IPS-18a (cell line): ENCODE results near the gene SNX6.
"Not testable (repeated sequence)": the region's sequence is repeated elsewhere in the genome, so short reads cannot be mapped to it uniquely, and the experiment has no call there.

Experiments
- H3K27ac ChIP-seq: one replicate; pipeline ENCODE4 v1.5.1; 2013; ENCODE audit warnings: low read length
- H3K27me3 ChIP-seq: one replicate; pipeline ENCODE4 v1.6.1; 2013; ENCODE audit warnings: mild to moderate bottlenecking, low read length; ENCODE audit not compliant: control insufficient read depth, insufficient read depth
- H3K36me3 ChIP-seq: one replicate; pipeline ENCODE4 v1.6.1; 2013; ENCODE audit warnings: low read depth, low read length; ENCODE audit not compliant: control insufficient read depth
- H3K4me1 ChIP-seq: one replicate; pipeline ENCODE4 v1.6.1; 2013; ENCODE audit warnings: low read depth, low read length; ENCODE audit not compliant: control insufficient read depth
- H3K4me3 ChIP-seq: one replicate; pipeline ENCODE4 v1.5.1; 2013; ENCODE audit warnings: low read length
- H3K9ac ChIP-seq: one replicate; pipeline ENCODE4 v1.6.1; 2013; ENCODE audit warnings: mild to moderate bottlenecking, low read length, moderate library complexity
- H3K9me3 ChIP-seq: one replicate; pipeline ENCODE4 v1.6.1; 2013; ENCODE audit warnings: low read depth, low read length; ENCODE audit not compliant: control insufficient read depth

Gene SNX6

DNA sequence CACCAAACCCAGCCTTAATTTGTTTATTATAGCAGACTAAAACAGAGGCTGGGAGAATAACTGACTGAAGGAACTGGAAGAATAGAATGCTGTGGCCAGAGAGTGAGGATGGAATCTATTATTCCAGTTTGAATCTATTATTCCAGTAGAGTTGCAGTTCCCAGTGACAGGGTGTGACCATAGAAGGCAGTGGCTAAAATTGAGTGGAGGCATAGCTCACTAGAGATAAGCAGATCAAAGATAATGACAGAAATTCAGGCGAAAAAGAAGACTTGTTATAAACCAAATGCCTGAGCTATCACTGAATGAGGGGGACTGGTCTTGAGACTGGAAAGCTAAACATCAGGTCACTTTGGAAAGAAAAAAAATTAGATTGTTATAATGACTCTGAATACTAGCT, 26.0 kb upstream of the SNX6 start:
- Histone ChIP-seq H3K36me3 (no peaks in the 10 kb centered on the region), H3K27ac (no peak overlapping the region)

DNA sequence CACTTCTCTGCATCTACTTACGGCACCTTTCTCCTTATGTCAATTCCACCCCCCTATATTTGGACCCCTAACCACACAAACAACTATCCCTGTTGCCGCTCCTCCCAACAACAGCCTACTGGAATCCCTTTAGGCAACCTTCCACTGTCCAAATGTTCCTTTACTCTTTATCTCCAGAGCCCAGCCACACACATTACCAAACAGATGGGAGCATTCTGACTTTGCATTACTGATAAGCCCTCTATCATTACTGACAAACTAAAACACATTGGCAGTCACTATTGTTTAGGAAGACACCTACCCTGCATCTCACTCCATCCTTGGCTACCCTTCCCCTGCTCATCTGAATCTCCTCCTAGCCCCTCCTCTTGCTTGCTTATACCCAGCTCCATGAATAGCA, 23.1 kb upstream of the SNX6 start:
- H3K27ac ChIP-seq, H3K9ac ChIP-seq, H3K4me1 ChIP-seq, H3K36me3 ChIP-seq, H3K27me3 ChIP-seq, H3K9me3 ChIP-seq, H3K4me3 ChIP-seq: not testable (repeated sequence)

More for the DNA sequence above, 26.0 kb upstream of the SNX6 start:
- Histone ChIP-seq H3K9me3 (no peaks in the 10 kb centered on the region), H3K4me1 (no peaks in the 10 kb centered on the region), H3K4me3 (no peak overlapping the region), H3K27me3 (no peaks in the 10 kb centered on the region), H3K9ac (no peak overlapping the region)

DNA sequence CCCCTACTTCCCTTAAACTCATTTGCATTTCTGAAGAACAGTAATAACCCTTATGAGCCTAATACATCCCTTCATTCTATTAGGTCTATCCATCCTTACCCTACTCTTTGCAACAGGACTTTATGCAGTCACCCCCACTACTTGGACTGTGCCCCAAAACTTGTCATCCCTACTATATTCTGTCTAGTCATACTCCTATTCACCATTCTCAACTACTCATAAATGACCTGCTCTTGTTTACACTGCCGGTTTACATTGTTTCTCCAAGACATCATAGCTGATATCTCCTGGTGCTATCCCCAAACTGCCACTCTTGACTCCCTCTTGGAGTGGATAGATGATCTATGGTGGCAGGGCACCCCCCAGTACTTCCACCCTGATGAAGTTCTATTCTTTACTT, 22.4 kb upstream of the SNX6 start:
- not testable (repeated sequence) for H3K9me3 ChIP-seq, H3K4me1 ChIP-seq, H3K9ac ChIP-seq, H3K27me3 ChIP-seq, H3K27ac ChIP-seq, H3K4me3 ChIP-seq, H3K36me3 ChIP-seq

DNA sequence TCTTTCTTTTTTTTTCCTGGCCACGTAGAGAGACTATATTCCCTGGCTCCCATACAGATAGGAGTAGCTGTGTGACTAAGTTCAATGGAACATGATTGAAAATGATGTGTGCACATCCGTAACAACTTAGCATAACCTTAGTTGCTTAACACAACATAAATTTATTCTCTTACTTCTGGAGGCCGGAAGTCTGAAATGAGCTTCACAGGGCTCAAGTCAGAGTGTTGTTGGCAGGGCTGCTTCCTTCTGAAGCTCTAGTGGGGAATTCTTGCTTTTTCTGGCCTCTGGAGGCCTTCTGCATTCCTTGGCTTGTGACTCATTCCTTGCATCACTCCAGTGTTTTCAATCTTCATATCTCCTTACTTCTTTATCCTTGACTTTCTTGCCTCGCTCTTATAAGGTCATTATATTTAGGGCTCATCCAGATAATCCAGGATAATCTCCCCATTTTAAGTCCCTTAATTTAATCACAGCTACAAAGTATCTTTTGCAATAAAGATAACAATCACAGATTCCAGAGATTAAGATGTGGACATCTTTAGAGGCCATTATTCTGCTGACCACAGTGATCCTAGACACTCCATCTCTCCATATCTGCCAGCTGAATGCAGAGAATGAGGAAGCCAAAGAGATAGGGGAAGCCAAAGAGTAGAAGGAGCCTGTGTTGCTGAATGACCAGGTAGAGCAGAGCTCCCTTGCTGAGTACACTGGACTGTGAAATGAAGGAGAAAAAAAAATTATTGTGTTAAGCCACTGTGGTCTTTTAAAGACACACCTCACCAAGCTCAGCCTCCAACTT, 21.0 kb upstream of the SNX6 start:
- Histone ChIP-seq H3K36me3 (no peaks in the 10 kb centered on the region), H3K9ac (no peak overlapping the region), H3K27ac (no peak overlapping the region), H3K4me1 (no peaks in the 10 kb centered on the region), H3K27me3 (no peaks in the 10 kb centered on the region), H3K9me3 (no peaks in the 10 kb centered on the region), H3K4me3 (no peak overlapping the region)

DNA sequence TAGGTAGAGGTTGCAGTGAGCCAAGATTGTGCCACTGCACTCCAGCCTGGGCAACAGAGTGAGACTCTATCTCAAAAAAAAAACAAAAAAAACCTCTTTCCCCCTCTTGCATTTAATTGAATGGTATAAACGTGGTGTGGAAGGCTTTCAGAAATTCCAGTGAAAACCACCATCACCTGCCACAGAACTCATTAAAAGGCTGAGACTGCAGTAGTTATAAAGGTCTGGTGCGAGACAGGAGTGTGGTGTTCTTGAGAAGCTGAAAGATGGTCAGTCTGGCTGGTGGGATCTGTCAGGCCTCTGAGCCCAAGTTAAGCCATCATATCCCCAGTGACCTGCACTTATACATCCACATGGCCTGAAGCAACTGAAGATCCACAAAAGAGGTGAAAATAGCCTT, 20.1 kb upstream of the SNX6 start:
- not testable (repeated sequence) for H3K27ac ChIP-seq, H3K4me1 ChIP-seq, H3K9ac ChIP-seq

DNA sequence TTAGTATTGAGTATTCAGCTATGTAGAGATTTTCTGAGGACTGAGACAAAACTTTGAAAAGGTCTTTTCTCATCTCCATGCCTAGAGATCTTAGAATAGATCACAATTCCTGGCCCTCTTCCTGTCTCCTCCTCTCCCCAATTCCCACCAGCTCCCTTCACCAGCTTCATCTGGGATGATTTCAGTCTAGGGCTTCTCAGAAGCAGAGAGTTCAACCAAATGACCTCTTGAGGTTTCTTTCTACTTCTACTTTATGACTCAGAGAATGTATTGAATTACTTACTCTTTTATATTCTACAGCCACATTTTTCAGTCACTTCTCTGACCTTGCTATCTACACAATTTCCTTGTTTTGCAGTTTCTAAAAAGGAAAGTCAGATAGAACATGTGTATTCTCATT, 19.4 kb upstream of the SNX6 start:
- Histone ChIP-seq H3K27ac (no peak overlapping the region), H3K9me3 (no peaks in the 10 kb centered on the region), H3K27me3 (no peaks in the 10 kb centered on the region), H3K4me3 (no peak overlapping the region), H3K9ac (no peak overlapping the region), H3K36me3 (no peaks in the 10 kb centered on the region), H3K4me1 (no peaks in the 10 kb centered on the region)

More for the DNA sequence above, 20.1 kb upstream of the SNX6 start:
- H3K36me3 ChIP-seq, H3K9me3 ChIP-seq, H3K27me3 ChIP-seq, H3K4me3 ChIP-seq: not testable (repeated sequence)

DNA sequence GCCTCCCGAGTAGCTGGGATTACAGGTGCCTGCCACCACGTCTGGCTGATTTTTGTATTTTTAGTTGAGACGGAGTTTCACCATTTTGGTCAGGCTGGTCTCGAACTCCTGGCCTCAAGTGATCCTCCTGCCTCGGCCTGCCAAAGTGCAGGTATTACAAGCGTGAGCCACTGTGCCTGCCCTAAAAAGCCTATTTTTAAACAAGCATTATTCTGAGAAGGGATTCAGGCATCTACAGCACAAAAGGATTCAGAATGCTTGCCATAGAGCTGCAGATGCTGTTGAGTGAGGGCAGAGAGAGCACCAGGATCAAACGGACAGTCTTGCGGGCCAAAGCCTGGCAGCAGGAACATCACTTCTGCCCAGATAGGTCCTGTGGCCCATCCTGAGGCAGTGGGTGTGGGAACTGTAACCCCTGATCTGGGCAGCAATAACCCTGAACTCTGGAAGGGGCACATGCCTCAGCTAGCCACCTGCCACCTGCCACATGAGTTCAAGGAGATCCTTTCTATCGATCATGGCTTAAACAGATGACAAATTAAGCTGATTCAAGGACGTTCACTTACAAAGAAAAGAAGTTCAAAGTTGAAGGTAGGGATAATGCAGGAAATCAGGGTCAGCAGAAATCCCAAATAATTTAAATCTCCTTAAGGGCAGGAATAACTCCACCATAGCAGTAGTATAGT, 16.8 kb upstream of the SNX6 start:
- Histone ChIP-seq H3K36me3 (no peaks in the 10 kb centered on the region), H3K4me3 (no peak overlapping the region), H3K9ac (no peak overlapping the region), H3K27ac (no peak overlapping the region), H3K27me3 (no peaks in the 10 kb centered on the region), H3K4me1 (no peaks in the 10 kb centered on the region), H3K9me3 (no peaks in the 10 kb centered on the region)

DNA sequence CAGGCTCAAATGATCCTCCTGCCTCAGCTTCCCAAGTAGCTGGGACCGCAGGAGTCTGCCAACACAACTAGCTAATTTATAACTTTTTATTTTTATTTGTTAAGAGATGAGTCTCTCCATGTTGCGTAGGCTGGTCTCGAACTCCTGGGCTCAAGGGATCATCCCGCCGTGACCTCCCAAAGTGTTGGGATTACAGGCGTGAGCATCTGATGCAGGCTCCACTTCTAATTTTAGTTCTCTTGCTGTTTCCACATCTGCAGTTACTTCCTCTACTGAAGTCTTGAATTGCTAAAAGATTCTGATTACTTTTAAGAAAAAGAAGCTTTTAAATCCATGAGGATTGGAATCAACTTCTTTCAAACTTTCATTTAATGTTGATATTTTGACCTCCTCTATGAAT, 13.4 kb upstream of the SNX6 start:
- Histone ChIP-seq H3K9ac (no peak overlapping the region), H3K9me3 (no peaks in the 10 kb centered on the region), H3K27me3 (no peaks in the 10 kb centered on the region), H3K36me3 (no peaks in the 10 kb centered on the region), H3K4me3 (no peak overlapping the region), H3K27ac (no peak overlapping the region), H3K4me1 (no peaks in the 10 kb centered on the region)

DNA sequence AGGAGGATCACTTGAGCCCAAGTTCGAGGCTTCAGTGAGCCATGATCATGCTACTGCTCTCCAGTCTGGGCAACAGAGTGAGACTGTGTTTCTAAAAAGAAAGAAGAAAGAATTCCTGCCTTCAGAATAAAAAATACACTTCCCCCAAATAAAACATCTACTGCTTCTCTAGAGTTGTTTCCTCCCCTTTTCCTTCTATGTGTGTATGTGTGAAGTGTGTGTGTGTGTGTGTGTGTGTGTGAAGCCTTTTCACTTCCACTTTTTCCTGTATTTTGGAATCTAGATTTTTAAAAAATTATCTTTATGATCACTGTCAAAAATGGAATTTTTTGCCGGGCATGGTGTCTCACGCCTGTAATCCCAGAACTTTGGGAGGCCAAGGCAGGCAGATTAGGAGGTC, 12.6 kb upstream of the SNX6 start:
- H3K27me3 ChIP-seq = no peaks in the 10 kb centered on the region
- no peaks in the 10 kb centered on the region for H3K4me1 ChIP-seq
- no peaks in the 10 kb centered on the region for H3K36me3 ChIP-seq
- H3K4me3 ChIP-seq = no peak overlapping the region
- H3K27ac ChIP-seq = no peak overlapping the region
- H3K9ac ChIP-seq = no peak overlapping the region
- H3K9me3 ChIP-seq = no peaks in the 10 kb centered on the region

DNA sequence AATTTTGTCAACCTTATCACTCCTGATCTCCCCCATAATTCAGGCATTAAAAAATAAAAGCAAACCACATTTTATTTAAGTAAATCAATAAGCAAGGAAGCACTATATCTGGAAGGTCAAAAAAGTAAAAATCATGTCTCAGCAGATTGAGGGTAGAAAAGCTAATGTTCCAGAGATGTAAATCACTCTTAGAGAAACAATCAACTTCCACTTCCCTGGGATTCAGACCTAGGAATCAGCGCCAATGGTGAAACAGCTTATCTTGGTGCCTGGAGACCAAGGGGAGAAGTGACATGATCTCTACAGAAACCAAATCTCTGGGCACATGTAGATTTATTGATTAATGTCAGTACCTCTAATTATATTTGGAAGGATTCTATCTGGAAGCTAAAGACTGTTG, 10.9 kb upstream of the SNX6 start:
- H3K9me3 ChIP-seq = no peaks in the 10 kb centered on the region
- no peaks in the 10 kb centered on the region for H3K27me3 ChIP-seq
- H3K4me1 ChIP-seq = no peaks in the 10 kb centered on the region
- H3K27ac ChIP-seq = no peak overlapping the region
- no peaks in the 10 kb centered on the region for H3K36me3 ChIP-seq
- no peak overlapping the region for H3K4me3 ChIP-seq
- H3K9ac ChIP-seq = no peak overlapping the region

DNA sequence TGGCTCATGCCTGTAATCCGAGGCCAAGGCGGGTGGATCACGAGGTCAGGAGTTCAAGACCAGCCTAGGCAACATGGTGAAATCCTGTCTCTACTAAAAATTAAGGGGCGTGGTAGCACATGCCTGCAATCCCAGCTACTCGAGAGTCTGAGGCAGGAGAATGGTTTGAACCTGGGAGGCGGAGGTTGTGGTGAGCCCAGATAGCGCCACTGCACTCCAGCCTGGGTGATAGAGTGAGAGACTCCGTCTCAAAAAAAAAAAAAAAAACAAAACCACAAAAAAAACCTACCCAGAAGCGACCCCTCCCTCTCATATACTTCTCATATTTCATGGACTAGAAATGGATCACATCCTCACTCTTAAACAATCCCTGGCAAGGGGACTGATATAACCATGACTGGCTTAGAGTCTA, 4.4 kb upstream of the SNX6 start:
- H3K9ac ChIP-seq, H3K36me3 ChIP-seq, H3K27ac ChIP-seq, H3K4me3 ChIP-seq, H3K4me1 ChIP-seq, H3K9me3 ChIP-seq, H3K27me3 ChIP-seq: not testable (repeated sequence)

DNA sequence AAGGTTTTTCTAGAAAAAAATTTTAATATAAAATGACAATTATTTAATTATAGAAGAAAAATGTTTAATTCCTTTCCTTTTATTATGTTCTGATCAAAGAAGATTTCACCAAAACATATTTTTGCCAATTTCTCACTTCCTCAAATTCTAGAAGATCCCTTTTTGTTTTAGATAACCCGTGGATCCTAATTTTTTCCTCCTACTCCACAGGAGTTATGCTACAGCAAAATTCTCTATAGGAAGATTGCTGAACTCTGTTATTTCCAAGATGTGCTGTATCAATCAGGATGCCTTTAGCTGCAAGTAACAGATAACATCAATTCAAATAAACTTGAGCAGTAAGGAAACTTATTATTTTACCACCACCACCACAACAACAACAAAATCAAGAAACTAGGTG, 3.8 kb upstream of the SNX6 start:
- Histone ChIP-seq H3K36me3 (no peaks in the 10 kb centered on the region), H3K27ac (no peak overlapping the region), H3K9ac (no peak overlapping the region), H3K4me3 (no peak overlapping the region), H3K9me3 (no peaks in the 10 kb centered on the region), H3K4me1 (peaks cover 6% of the 10 kb centered on the region), H3K27me3 (no peaks in the 10 kb centered on the region)
